Measurements from ENCODE around the gene VSIR.

DNA sequence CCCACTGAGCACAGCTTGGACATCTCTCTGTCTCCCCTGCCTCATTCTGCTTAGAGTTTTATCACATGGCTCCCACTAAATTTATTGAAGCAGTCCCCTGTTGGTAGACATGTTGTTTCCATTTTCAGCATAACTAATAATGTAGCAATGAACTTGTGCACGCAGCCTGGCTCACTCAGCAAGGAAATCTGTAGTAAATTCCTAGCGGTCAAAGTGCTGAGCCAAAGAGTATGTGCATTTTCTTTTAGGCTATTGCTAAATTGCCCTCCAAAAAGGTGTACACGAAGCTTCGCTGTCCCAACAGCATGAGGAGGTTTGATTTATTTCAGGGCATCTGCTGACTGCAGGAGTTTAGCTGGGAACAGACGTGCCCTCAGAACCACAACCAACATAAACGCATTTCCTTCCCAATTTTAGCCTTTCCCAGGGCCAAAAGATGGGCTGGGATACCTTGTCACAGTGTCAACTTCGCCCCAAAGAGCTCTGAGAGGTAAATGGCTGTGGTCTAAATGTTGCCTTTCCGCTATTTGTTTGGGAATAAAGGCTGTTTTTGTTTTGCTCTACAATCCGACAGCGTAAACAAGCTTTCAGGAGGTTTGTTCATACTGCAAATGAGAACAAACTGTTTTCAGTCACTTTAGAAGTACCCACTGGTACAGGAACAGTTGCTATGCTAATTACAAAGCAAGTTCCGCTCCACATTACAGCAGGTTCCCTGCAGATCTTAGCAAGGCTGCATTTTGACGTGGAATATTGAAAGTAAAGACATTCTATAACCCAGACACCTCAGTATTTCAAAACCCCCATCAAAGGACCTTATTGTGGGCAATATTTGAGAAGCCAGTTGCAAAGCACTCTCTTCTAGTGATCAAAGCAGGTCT, 16.8 kb downstream of the VSIR start:
- TF ChIP-seq, protein P1, sequence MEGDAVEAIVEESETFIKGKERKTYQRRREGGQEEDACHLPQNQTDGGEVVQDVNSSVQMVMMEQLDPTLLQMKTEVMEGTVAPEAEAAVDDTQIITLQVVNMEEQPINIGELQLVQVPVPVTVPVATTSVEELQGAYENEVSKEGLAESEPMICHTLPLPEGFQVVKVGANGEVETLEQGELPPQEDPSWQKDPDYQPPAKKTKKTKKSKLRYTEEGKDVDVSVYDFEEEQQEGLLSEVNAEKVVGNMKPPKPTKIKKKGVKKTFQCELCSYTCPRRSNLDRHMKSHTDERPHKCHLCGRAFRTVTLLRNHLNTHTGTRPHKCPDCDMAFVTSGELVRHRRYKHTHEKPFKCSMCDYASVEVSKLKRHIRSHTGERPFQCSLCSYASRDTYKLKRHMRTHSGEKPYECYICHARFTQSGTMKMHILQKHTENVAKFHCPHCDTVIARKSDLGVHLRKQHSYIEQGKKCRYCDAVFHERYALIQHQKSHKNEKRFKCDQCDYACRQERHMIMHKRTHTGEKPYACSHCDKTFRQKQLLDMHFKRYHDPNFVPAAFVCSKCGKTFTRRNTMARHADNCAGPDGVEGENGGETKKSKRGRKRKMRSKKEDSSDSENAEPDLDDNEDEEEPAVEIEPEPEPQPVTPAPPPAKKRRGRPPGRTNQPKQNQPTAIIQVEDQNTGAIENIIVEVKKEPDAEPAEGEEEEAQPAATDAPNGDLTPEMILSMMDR (IDR thresholded peaks at IDR 0.05 in 8 of 11, conservative IDR thresholded peaks at IDR 0.05 in 3 of 11): no peak
- TF ChIP-seq POLR2AphosphoS5 (IDR thresholded peaks at IDR 0.05) (peak in 1 of 3 donors; percentile 82), POLR2A (IDR thresholded peaks at IDR 0.05) (peak in 1 of 3 donors; percentile 3)
